ENCODE measurements around the gene HLA-DMB.

Gene HLA-DMB

GRCh38 chr6:32971581-32972352 lies 30.9 kb upstream of the HLA-DMB start:
- DNase-seq, result peak; percentile 100

- no peak for DNase-seq
Observed at GRCh38 chr6:32971242-32971580, 30.4 kb upstream of the HLA-DMB start.

- DNase-seq, result peak; percentile 91
Observed at GRCh38 chr6:32970413-32971241, 29.8 kb upstream of the HLA-DMB start.

DNA sequence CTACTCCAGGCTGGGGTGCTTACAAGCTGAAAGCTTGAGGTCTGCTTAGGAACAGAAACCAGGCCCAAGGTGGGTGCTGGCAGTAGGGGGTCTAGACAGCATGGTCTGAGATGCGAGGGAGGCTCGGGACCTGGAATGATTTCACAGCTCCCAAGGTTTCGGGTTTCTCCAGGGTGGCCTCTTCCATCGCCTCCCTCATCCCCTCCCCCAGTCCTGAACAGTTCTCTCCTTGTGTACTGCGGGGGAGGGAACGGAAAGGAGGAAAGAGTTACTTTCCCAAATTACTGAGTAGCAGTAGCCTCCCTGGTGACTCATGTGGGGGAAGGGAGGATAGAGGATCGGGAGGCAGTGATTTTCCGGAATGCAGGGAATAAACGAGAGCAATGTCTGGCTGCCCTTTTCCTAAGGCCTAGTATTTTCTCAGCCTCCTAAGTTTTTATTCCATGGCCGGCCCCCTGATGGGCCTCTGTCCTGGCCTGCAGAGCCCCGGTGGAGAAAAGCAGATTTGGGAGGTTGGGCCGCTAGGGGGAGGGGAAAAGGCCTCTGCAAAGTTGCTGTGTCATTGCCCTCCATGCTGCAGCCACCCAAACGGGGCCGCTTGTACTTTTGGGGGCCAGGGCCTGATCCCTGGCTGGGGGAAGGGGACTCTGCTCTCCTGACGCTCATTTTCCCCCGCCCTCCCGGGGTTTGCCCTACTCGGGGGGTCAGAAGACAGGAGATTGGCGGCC lies 29.0 kb upstream of the HLA-DMB start:
- peak; percentile 94 for DNase-seq

DNA sequence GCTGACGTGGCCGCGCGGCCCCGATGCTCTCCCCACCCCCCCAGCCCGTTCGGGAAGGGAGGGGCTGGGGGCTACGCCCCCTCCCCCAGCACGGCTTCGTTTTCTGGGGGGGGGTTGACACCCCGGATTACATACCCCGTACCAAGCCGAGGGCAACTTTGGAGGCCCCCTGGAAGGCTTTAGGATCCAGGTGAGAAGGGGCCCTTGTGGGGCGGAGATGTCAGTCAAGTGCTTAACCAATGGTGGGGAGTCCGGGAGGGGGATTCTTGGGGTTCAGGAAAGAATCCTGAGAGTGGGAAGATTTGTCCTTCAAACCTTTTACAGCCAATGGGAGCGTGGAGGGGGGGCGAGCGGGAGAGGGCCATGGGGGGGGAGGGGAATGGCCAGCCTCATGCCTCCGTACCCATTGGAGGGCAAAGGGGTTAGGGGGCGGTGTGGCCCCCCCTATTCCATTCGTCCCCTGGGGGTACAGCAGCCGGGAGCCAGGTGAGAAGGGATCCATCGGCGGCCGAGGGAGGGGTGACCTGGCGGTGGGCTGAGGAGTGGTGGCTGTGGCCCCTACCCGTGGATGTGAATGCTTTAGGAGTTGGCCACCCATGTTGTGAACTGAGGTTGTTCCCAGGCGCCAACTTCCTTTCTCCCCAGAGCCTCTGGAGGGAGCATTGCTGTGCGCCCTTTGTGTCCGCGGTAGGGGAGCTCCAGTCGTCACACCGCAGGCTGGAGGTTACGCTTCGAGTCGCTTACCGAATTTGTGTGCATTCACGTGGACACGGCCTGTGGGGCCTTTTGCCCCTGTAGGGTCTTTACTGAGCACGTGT lies 28.2 kb upstream of the HLA-DMB start:
- DNase-seq, result peak; percentile 89

DNA sequence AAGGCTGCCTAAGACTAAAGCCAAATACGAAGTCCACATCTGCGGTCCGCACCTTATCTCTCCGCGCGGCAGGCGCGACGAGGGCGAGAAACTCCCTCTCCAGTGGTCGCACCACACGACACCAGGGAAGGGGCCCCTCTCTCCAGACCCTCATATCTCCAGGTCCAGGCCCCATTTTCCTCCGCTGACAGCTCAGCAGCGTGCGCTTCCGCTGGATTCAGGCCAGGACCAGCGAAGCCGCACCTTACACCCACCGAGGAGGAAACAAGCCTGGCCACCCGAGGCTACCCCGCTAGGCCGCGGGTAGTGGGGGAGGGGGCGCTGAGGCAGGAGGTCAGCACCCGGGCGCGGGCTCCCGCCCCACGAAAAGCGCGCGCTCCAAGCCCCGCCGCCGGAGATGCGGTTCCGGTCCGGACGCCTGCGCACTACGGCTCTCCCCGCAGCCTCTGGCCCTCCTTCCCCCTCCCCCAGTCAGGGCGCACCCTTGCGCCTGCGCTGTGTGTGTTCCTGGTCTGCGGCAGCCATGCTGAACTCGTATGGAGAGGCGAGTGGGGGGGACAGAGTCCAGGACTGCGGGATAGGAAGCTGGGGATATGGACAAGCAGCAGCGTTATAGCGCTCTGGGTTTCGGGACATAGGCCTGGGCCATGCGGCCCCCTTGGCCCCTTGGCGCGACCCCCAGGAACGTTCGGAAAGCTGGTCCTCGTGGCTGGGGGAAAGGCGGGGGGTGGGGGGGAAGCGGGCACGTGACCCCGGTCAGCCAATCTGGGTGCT lies 27.5 kb upstream of the HLA-DMB start, which contains the start of gene BRD2:
TSS of gene BRD2 (plus strand) at position 502 of the 774 bp plus-strand sequence. CDS start 4,305 bp downstream, outside the sequence.
- DNase-seq, result peak; percentile 98

DNA sequence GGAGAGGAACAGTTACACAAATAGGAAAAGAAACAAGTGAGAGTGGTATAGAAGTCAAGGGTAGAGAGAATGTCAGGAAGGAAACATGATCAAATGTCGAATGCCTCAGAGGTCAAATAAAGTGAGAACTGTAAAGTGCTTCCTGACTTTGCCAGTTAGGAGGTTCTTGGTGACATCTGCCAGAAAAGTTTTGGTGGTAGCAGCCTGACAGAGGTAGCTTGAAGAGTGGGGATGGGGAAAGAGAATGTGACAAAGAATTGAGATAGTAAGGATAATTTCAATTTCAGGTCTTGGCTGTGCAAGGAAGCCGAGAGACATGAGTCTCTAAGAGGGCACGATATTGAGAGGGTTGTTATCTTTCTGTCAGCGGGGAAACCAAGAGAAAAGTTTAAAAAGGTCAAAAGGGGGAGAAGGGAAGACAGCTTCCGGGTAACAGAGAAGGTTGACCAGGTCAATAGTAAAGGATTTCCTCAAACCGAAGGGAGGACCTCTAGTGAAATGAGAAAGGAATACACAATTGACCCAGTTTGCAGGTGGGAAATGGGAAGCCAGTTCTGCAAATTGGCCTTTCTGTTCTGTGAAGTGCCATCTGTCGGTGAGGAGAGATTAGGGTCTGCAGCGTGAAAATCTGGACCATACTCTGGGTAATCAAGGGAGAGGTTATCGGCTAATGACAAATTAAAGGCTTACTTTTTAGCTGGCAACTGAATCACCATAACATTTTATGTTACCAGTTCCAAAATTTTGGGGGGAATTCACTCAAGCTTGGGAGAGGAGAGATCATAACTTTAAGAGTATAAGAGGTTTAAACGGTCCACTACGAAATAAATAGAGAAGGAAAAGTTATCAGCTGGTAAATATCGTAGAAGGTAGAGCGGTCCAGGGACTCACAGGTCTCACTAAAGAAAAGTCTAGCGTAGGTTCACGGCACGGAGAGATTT lies 26.6 kb upstream of the HLA-DMB start:
- no peak for DNase-seq

GRCh38 chr6:32964776-32965175 lies 23.9 kb upstream of the HLA-DMB start:
- no peak for DNase-seq

- DNase-seq, result no peak
Observed at GRCh38 chr6:32963866-32964265, 23.0 kb upstream of the HLA-DMB start.

DNA sequence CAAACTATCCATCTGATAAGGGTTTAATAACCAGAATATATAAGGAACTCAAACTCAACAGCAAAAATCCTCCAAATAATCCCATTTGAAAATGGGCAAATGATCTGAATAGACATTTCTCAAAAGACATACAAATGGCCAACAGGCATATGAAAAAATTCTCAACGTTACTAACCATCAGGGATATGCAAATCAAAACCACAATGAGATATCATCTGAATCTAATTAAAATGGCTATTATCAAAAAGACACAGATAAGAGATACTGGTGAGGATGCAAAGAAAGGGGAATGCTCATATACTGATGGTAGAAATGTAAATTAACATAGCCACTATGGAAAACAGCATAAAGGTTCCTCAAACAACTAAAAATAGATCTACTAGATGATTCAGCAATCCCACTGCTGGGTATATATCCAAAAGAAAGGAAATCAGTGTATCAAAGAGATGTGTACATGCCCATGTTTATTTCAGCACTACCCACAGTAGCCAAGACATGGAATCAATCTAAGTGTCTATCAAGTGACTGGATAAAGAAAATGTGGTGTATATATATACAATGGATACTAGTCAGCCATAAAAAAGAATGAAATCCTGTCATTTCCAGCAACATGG lies 21.5 kb upstream of the HLA-DMB start:
- no peak for DNase-seq

- no peak for DNase-seq
Observed at GRCh38 chr6:32960563-32960962, 19.7 kb upstream of the HLA-DMB start.

DNA sequence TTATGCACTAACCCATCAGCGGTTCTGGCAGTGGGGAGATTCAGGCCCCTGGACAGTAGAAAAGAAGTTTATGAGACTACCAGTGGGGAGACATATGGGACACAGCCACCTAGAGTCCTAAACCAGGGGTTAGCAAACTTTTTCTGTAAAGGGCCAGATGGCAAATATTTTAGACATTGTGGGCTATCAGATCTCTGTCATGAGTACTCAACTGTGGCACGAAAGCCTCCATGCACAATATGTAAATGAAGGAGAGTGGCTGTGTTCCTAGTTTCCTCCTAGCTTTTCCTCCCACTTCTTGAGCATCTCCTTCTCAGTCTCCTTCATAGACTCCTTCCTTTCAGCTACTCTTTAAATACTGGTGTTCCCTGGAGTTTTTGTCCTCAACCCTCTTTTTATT lies 15.3 kb upstream of the HLA-DMB start:
- no peak for DNase-seq

GRCh38 chr6:32954986-32955802 lies 14.4 kb upstream of the HLA-DMB start:
- DNase-seq, result no peak

DNA sequence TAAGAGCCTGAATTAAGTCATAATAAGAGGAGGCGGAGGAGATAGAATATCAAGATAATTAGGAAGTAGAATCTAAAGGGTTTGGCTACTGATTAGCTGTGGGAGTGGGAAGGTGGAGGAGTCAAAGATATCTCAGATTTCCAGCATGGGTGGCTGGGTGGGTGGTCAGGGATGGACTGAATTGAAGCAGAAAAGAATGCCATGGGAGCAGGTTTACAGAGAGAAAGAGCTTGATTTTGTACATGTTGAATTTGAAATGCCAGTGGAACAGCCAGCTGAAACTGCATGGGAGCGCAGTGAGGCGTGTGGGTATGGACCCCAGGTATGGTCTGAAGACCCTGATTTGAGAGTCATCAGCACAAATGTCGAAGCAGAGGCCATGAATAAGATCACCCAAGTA lies 13.4 kb upstream of the HLA-DMB start:
- no peak for DNase-seq

GRCh38 chr6:32953775-32954174 lies 12.9 kb upstream of the HLA-DMB start:
- no peak for DNase-seq

GRCh38 chr6:32952817-32953739 lies 12.2 kb upstream of the HLA-DMB start, which contains the start of gene HLA-DMA:
TSS of gene HLA-DMA (minus strand) at chr6:32953097. CDS start at chr6:32953036, 61 bp downstream.
- DNase-seq, result peak; percentile 89

DNA sequence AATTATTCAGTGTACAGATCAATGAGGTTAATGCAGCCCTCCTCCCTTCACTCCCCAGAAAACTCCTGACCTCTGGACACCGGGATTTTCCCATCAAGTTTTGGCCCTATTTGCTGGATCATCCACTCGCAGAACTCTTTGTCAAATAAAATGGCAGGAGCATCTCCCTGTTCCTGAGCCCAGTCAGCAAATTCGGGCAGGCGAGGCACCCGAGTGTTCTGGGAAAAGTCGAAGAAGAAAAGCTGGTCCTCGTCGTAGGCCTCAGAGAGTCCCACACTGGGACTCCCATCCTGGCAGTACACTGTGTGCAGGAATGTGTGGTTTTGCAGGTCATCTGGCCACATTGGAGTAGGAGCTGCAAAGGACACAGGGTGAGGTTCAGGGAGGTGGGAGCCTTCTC lies 9.6 kb upstream of the HLA-DMB start:
- DNase-seq, result no peak

DNA sequence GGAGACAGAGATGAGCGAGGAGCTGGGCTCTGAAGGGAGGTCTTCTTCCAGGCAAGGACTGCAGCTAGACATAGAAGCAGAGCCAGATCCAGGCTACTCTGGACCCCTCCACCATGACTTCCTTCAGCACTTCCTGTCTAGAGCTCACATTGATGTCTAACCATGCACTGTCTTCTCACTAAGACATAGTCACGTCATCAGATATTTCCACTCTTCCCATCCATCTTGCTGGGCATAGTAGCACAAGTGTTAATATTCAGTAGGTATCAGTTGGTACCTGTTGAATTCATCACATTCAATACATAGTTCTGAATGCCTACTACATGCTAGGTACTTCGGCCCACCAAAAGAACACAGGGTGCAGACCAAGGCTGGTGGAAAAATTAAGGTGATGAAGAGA lies 9.2 kb upstream of the HLA-DMB start:
- DNase-seq, result no peak
